ENCODE results near the gene MX2.

GRCh38 chr21:41437729-41438128, 75.9 kb downstream of the MX2 start:
- TF ChIP-seq EZH2phosphoT487 (IDR thresholded peaks at IDR 0.05; ENCODE audit: unreplicated experiment) (no peak), EZH2 (IDR thresholded peaks at IDR 0.05; ENCODE audit: low read depth, unreplicated experiment) (no peak), CTCF (conservative IDR thresholded peaks at IDR 0.05; ENCODE audit: low read depth in 2 of 2) (no peak), POLR2AphosphoS5 (IDR thresholded peaks at IDR 0.05; ENCODE audit: low read depth) (no peak), ZNF331 (CRISPR knock-in tag; IDR thresholded peaks at IDR 0.05; ENCODE audit: low read depth) (no peak), REST (IDR thresholded peaks at IDR 0.05; ENCODE audit: unreplicated experiment) (no peak)
